ENCODE results near the gene COPS4. TPM values are rescaled to one million over a fixed set of nuclear protein-coding genes. Genes with fewer than 3 reads are reported as not detected.

COPS4 gene
- total and polyA plus RNA-seq, 10 donors, result 20.0 to 35.1 (median 25.9) TPM

- Histone ChIP-seq H3K4me1 (peaks cover 2 to 92% (median 42%) of the 10 kb centered on the region in 6 donors), H3K9me3 (no peaks in the 10 kb centered on the region), H3K27ac (peak overlapping the region in 5 of 8 donors; percentile 94 to 97 (median 94)), H3K4me3 (peak overlapping the region in 3 of 8 donors; percentile 62 to 84 (median 64)), H3K27me3 (replicated peaks in 1 of 7) (no peaks in the 10 kb centered on the region), H3K36me3 (peaks cover 0 to 57% (median 37%) of the 10 kb centered on the region in 6 donors)
- WGBS, 5 donors, result 61 to 77% (median 75%) methylated on average over 9 of the region's 9 CpGs
- intact Hi-C loops (cut with DNase I; ENCODE audit: low total_unique reads), result no loop called here
- TF ChIP-seq POLR2A (IDR thresholded peaks at IDR 0.05), result no peak
- TF ChIP-seq, protein P1, sequence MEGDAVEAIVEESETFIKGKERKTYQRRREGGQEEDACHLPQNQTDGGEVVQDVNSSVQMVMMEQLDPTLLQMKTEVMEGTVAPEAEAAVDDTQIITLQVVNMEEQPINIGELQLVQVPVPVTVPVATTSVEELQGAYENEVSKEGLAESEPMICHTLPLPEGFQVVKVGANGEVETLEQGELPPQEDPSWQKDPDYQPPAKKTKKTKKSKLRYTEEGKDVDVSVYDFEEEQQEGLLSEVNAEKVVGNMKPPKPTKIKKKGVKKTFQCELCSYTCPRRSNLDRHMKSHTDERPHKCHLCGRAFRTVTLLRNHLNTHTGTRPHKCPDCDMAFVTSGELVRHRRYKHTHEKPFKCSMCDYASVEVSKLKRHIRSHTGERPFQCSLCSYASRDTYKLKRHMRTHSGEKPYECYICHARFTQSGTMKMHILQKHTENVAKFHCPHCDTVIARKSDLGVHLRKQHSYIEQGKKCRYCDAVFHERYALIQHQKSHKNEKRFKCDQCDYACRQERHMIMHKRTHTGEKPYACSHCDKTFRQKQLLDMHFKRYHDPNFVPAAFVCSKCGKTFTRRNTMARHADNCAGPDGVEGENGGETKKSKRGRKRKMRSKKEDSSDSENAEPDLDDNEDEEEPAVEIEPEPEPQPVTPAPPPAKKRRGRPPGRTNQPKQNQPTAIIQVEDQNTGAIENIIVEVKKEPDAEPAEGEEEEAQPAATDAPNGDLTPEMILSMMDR (IDR thresholded peaks at IDR 0.05 in 8 of 11, conservative IDR thresholded peaks at IDR 0.05 in 3 of 11), result no peak
- TF ChIP-seq POLR2AphosphoS5 (IDR thresholded peaks at IDR 0.05), result no peak
- DNase-seq, result no peak
Measured at GRCh38 chr4:83107631-83108030, 72.6 kb downstream of the COPS4 start.

GRCh38 chr4:83108101-83108861 is 73.3 kb downstream of the COPS4 start:
- peaks cover 2 to 96% (median 42%) of the 10 kb centered on the region in 6 donors for H3K4me1 ChIP-seq
- TF ChIP-seq POLR2A (IDR thresholded peaks at IDR 0.05) (no peak), POLR2AphosphoS5 (IDR thresholded peaks at IDR 0.05) (peak in 2 of 3 donors; percentile 35 to 42)
- H3K27ac ChIP-seq, result peak overlapping the region; percentile 62 to 97 (median 94)
- H3K9me3 ChIP-seq, result no peaks in the 10 kb centered on the region
- DNase-seq, result no peak
- intact Hi-C loops (cut with DNase I; ENCODE audit: low total_unique reads), result no loop called here
- H3K4me3 ChIP-seq, result peak overlapping the region in 7 of 8 donors; percentile 24 to 84 (median 61)
- 47 to 67% (median 61%) methylated on average over 26 of the region's 26 CpGs for WGBS, 5 donors
- H3K36me3 ChIP-seq, result peaks cover 0 to 51% (median 31%) of the 10 kb centered on the region in 6 donors
- no peaks in the 10 kb centered on the region for H3K27me3 ChIP-seq (replicated peaks in 1 of 7)

- intact Hi-C loops (cut with DNase I; ENCODE audit: low total_unique reads), result no loop called here
- H3K4me3 ChIP-seq, result peak overlapping the region; percentile 50 to 84 (median 61)
- TF ChIP-seq POLR2AphosphoS5 (IDR thresholded peaks at IDR 0.05), result peak in 2 of 3 donors; percentile 56 to 72
- no peak for TF ChIP-seq POLR2A (IDR thresholded peaks at IDR 0.05)
- TF ChIP-seq, protein P1 (IDR thresholded peaks at IDR 0.05 in 8 of 11, conservative IDR thresholded peaks at IDR 0.05 in 3 of 11), result no peak
Measured at GRCh38 chr4:83109480-83110222, 74.7 kb downstream of the COPS4 start.

GRCh38 chr4:83110223-83110945 is 75.4 kb downstream of the COPS4 start:
- TF ChIP-seq, protein P1 (IDR thresholded peaks at IDR 0.05 in 8 of 11, conservative IDR thresholded peaks at IDR 0.05 in 3 of 11), result peak in 10 of 11 experiments; percentile 26 to 73 (median 62)
- TF ChIP-seq POLR2A (IDR thresholded peaks at IDR 0.05) (peak in 1 of 3 donors; percentile 3), POLR2AphosphoS5 (IDR thresholded peaks at IDR 0.05) (peak; percentile 84 to 85 (median 84))
- no peaks in the 10 kb centered on the region for H3K27me3 ChIP-seq (replicated peaks in 1 of 7)
- WGBS, 5 donors, result 2 to 3% (median 2%) methylated on average over 17 to 18 of the region's 18 CpGs
- no peaks in the 10 kb centered on the region for H3K9me3 ChIP-seq
- peak overlapping the region; percentile 62 to 97 (median 94) for H3K27ac ChIP-seq
- intact Hi-C loops (cut with DNase I; ENCODE audit: low total_unique reads), result no loop called here
- peaks cover 2 to 87% (median 47%) of the 10 kb centered on the region in 6 donors for H3K4me1 ChIP-seq
- H3K36me3 ChIP-seq, result peaks cover 0 to 30% (median 14%) of the 10 kb centered on the region in 6 donors
- H3K4me3 ChIP-seq, result peak overlapping the region; percentile 50 to 84 (median 61)
- peak; percentile 99 for DNase-seq

More at GRCh38 chr4:83109480-83110222, 74.7 kb downstream of the COPS4 start:
- Histone ChIP-seq H3K9me3 (no peaks in the 10 kb centered on the region), H3K27me3 (replicated peaks in 1 of 7) (no peaks in the 10 kb centered on the region), H3K4me1 (peaks cover 2 to 87% (median 42%) of the 10 kb centered on the region in 6 donors), H3K36me3 (peaks cover 0 to 37% (median 21%) of the 10 kb centered on the region in 6 donors), H3K27ac (peak overlapping the region; percentile 62 to 97 (median 94))
- peak; percentile 91 for DNase-seq
- 0 to 1% (median 0%) methylated on average over 32 to 64 of the region's 64 CpGs for WGBS, 5 donors

Data from spleen (tissue), 11 donors.